Heart left ventricle (tissue), 16 donors: Measurements from ENCODE around the gene TMEM237. TPM values are rescaled to one million over a fixed set of nuclear protein-coding genes. Genes with fewer than 3 reads are reported as not detected.

Experiments
- ATAC-seq, 4 donors: fragments of 200-7000 bp; cut with Tn5 transposase; one replicate each; pipeline ENCODE4 v1.9.1; 2020 to 2022; ENCODE audit warnings: moderate library complexity in 4 of 4, mild to moderate bottlenecking in 3 of 4, moderate number of reproducible peaks in 1 of 4
- DNase-seq, 5 donors: peaks; one replicate each; pipeline ENCODE4 v3.0.0-alpha.2; 2020
- H3K27ac ChIP-seq, 12 donors: fragments of 200-600 bp; sonication (generic) in 4 of 12; one replicate each; pipeline versions ENCODE4 v1.5.0 to v1.8.0; 2016 to 2022; ENCODE audit warnings: mild to moderate bottlenecking in 2 of 12
- H3K27me3 ChIP-seq, 9 donors: fragments of 200-600 bp; sonication (generic) in 2 of 9; one replicate each; pipeline versions ENCODE4 v1.5.1 to v1.8.0; 2016 to 2022; ENCODE audit warnings: mild to moderate bottlenecking in 3 of 9
- H3K36me3 ChIP-seq, 9 donors: fragments of 200-600 bp; sonication (generic) in 2 of 9; one replicate each; pipeline versions ENCODE4 v1.5.0 to v1.8.0; 2018 to 2022; ENCODE audit warnings: mild to moderate bottlenecking in 2 of 9
- H3K4me1 ChIP-seq, 12 donors: fragments of 200-600 bp; sonication (generic) in 4 of 12; one replicate each; pipeline versions ENCODE4 v1.5.0 to v1.8.0; 2016 to 2022; ENCODE audit warnings: mild to moderate bottlenecking in 3 of 12
- H3K4me3 ChIP-seq, 12 donors: fragments of 200-600 bp; sonication (generic) in 4 of 12; one replicate each; pipeline versions ENCODE4 v1.5.0 to v1.8.0; 2017 to 2022; ENCODE audit warnings: mild to moderate bottlenecking in 9 of 12, moderate library complexity in 4 of 12
- H3K9me3 ChIP-seq, 12 donors: fragments of 200-600 bp; sonication (generic) in 4 of 12; one replicate each; pipeline versions ENCODE4 v1.5.0 to v1.8.0; 2016 to 2022; ENCODE audit warnings: mild to moderate bottlenecking in 1 of 12
- CTCF ChIP-seq, 12 donors: fragments of 200-600 bp; sonication (generic) in 4 of 12; IDR thresholded peaks; one replicate each; pipeline versions ENCODE4 v1.5.0 to v1.8.0; 2018 to 2022; ENCODE audit warnings: antibody characterized with exemption in 12 of 12, mild to moderate bottlenecking in 5 of 12
- POLR2A ChIP-seq, 2 donors: fragments of 450-650 bp; IDR thresholded peaks; one replicate each; pipeline ENCODE4 v1.6.1; 2017; ENCODE audit warnings: antibody characterized with exemption in 2 of 2, mild to moderate bottlenecking in 2 of 2, moderate library complexity in 2 of 2
- WGBS, 4 donors: extraction: QIAGEN DNeasy Blood & Tissue Kit in 2 of 4; methylation state at CpG; one replicate each; pipeline versions ENCODE4 v1.1.5 to v1.1.7; 2013 to 2018; 5-methylcytosine and 5-hydroxymethylcytosine counted together
- intact Hi-C, 10 donors: fragments of 100-400 bp; cut with DNase I; formaldehyde crosslinking; loops; one replicate each; pipeline versions ENCODE4 v1.11.1 to v1.14.2; 2022
- polyA plus RNA-seq, 2 donors: library from polyadenylated mRNA; stranded (reverse); fragments of 200-250 nt; gene quantifications; one replicate each; pipeline ENCODE4 v1.2.3, GENCODE V29; 2013
- total RNA-seq, 9 donors: library from RNA; depleted of rRNA in 2 of 9; stranded (reverse); fragments of >200 nt in 2 of 9; fragmentation: NEBNext Ultra II Directional in 3 of 9; extraction: Animal tissue kit (Norgen Biotek cat#: 25700) in 3 of 9; gene quantifications; one replicate each; pipeline versions ENCODE4 v1.1.0 to v1.2.4, GENCODE V29; 2016 to 2023
- donor health status: ischemic (EF 13 %, LVEDD 7.1; RV severe dilation, severe dysfunction).
- donor health status: healthy with polysubstance abuse.
- donor health status: DM: no; HTN: yes; CAD: no.
- donor health status: DM: no; HTN: no; CAD: no.
- donor health status: ischemic (EF 25% LVEDD 6.9; RV normal size, moderate dysfunction).
- donor health status: ischemic (EF 25% LVEDD 5.7; RV mildly dilated, moderate dysfunction).
- donor health status: healthy.
- donor health status: DM: yes; HTN: yes; CAD: no.
- donor health status: ischemic (EF 35%, LVEDD 5.7; RV mildly dilated, moderate dysfunction).
- donor health status: nonischemic (EF 11% LVEDD 7.7; RV severe dilation, severe dysfunction).
- donor health status: DM: yes; HTN: yes; CAD: no.
- donor health status: PGD.
- donor health status: ischemic (EF 29% LVEDD 5.4; RV normal size, mild dysfunction).
- donor health status: nonischemic (EF 23%, LVEDD 6.1; RV moderate dilation, normal function).

TMEM237 gene
- total and polyA plus RNA-seq, 11 donors = 9.5 to 25.2 (median 17.1) TPM

GRCh38 chr2:201638326-201638725, 5.0 kb downstream of the TMEM237 start:
- H3K4me3 ChIP-seq = no peak overlapping the region
- peaks cover 0 to 8% (median 4%) of the 10 kb centered on the region in 12 donors for H3K4me1 ChIP-seq
- H3K27ac ChIP-seq = no peak overlapping the region
- no peaks in the 10 kb centered on the region for H3K27me3 ChIP-seq
- no peaks in the 10 kb centered on the region for H3K9me3 ChIP-seq
- DNase-seq (no peak), ATAC-seq (no peak)
- TF ChIP-seq POLR2A (IDR thresholded peaks at IDR 0.05) = no peak
- TF ChIP-seq CTCF (IDR thresholded peaks at IDR 0.05) = no peak
- intact Hi-C loops = loop anchor here in 1 of 10 donors (10.0 kb wide), 1 partner anchor 1124 kb away; the partner anchor contains the start of gene KCTD18
- 74 to 91% (median 77%) methylated on average over 4 of the region's 4 CpGs for WGBS, 4 donors
- H3K36me3 ChIP-seq = peaks cover 0 to 61% (median 35%) of the 10 kb centered on the region in 9 donors

GRCh38 chr2:201633661-201634249, 9.5 kb downstream of the TMEM237 start:
- Histone ChIP-seq H3K9me3 (no peaks in the 10 kb centered on the region), H3K4me1 (peaks cover 0 to 4% (median 0%) of the 10 kb centered on the region in 12 donors), H3K36me3 (peaks cover 0 to 100% (median 63%) of the 10 kb centered on the region in 9 donors), H3K27ac (no peak overlapping the region), H3K27me3 (no peaks in the 10 kb centered on the region), H3K4me3 (no peak overlapping the region)
- no peak for TF ChIP-seq CTCF (IDR thresholded peaks at IDR 0.05)
- TF ChIP-seq POLR2A (IDR thresholded peaks at IDR 0.05) = no peak
- 52 to 60% (median 58%) methylated on average over 4 of the region's 4 CpGs for WGBS, 4 donors
- DNase-seq (no peak), ATAC-seq (no peak)
- intact Hi-C loops = loop anchor here in 1 of 10 donors (10.0 kb wide), 1 partner anchor 1119 kb away; the partner anchor contains the start of gene KCTD18

- Histone ChIP-seq H3K9me3 (no peaks in the 10 kb centered on the region), H3K4me3 (no peak overlapping the region), H3K4me1 (peaks cover 0 to 9% (median 0%) of the 10 kb centered on the region in 12 donors), H3K36me3 (peaks cover 0 to 99% (median 43%) of the 10 kb centered on the region in 9 donors), H3K27me3 (no peaks in the 10 kb centered on the region), H3K27ac (no peak overlapping the region)
- WGBS, 4 donors = 93 to 95% (median 94%) methylated on average over 8 of the region's 8 CpGs
- intact Hi-C loops = loop anchor here in 1 of 10 donors (10.0 kb wide), 1 partner anchor 1116 kb away; the partner anchor contains the start of gene KCTD18
- TF ChIP-seq POLR2A (IDR thresholded peaks at IDR 0.05) (no peak), CTCF (IDR thresholded peaks at IDR 0.05) (no peak)
- ATAC-seq (no peak), DNase-seq (no peak)
Observed at GRCh38 chr2:201631041-201631440, 12.3 kb downstream of the TMEM237 start.

- 75 to 91% (median 83%) methylated on average over 2 of the region's 2 CpGs for WGBS, 4 donors
- H3K4me3 ChIP-seq = no peak overlapping the region
- no peak overlapping the region for H3K27ac ChIP-seq
- no peaks in the 10 kb centered on the region for H3K27me3 ChIP-seq
- TF ChIP-seq CTCF (IDR thresholded peaks at IDR 0.05) = no peak
- TF ChIP-seq POLR2A (IDR thresholded peaks at IDR 0.05) = no peak
- no peaks in the 10 kb centered on the region for H3K9me3 ChIP-seq
- H3K36me3 ChIP-seq = peaks cover 0 to 99% (median 43%) of the 10 kb centered on the region in 9 donors
- ATAC-seq (no peak), DNase-seq (no peak)
- intact Hi-C loops = loop anchor here in 1 of 10 donors (10.0 kb wide), 1 partner anchor 1116 kb away; the partner anchor contains the start of gene KCTD18
- peaks cover 0 to 9% (median 0%) of the 10 kb centered on the region in 12 donors for H3K4me1 ChIP-seq
Observed at GRCh38 chr2:201630577-201630976, 12.7 kb downstream of the TMEM237 start.
